ENCODE data around the gene HEATR5A. TPM values are rescaled to one million over a fixed set of nuclear protein-coding genes. Genes with fewer than 3 reads are reported as not detected.

HEATR5A gene
- total and polyA plus RNA-seq, 2 of the 13 experiments (the other 11 are each of a cell fraction or from before 2014, with no cell fraction given), result 36.4 to 105 TPM

DNA sequence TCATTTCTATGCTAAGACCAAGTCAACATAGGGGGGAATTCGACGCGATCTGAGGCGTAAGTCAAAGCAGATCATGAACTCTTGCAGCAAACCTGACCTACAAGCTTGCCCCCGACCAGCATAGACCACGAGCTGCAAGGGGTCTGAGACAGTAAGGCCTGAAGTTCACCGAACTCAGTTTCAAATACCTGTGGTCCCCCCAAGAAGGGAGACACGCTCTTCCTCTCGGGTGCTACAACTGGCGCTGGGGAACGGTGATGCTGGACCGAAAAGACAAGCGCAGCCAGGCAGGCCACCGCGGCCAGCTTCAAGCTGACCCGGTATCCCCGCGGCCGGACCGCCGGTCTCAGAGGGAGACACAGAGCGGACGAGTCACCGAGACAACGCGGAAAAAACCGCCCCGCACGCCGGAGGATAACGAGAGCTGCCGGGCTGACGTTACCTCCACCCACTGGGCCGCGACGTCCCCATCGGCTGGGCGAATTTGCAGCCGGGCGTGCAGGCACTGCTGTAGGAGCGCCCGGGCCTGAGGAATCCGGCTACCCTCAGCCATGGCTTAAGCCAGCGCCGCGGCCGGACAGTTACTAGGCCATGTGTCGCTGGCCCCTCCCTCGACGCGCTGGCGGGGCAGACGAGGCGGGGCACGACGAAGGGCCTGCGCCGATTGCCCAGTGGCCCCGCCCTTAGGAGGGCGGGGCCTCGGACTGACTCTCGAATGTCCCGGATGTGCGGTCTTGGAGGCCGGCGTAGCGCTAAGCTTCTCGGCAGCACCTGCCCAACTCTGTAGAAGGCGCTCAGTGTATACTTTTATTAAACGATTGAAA is 36.7 kb upstream of the HEATR5A start, which contains the start of gene DTD2 (continued):
- TF ChIP-seq AHR (CRISPR knock-in tag; IDR thresholded peaks at IDR 0.05) (peak; percentile 99), HNRNPK (IDR thresholded peaks at IDR 0.05; ENCODE audit: low read depth, low read length, poor library complexity, severe bottlenecking) (peak; percentile 87), TP53 (CRISPR knock-in tag; conservative IDR thresholded peaks at IDR 0.05) (peak; percentile 95), CHD4 (IDR thresholded peaks at IDR 0.05; ENCODE audit: borderline replicate concordance, low read length) (no peak; the same call in 1 of the 2 replicates), HCFC1 (IDR thresholded peaks at IDR 0.05; ENCODE audit: low read depth, low read length) (peak; percentile 41; the same call in 1 of the 2 replicates), HNF4G (IDR thresholded peaks at IDR 0.05; ENCODE audit: borderline replicate concordance, low read depth, low read length) (peak; percentile 16; the same call in 1 of the 2 replicates), HNF4G (CRISPR knock-in tag; IDR thresholded peaks at IDR 0.05; ENCODE audit: borderline replicate concordance, low read depth) (peak; percentile 97), ZNF790 (CRISPR knock-in tag; IDR thresholded peaks at IDR 0.05; ENCODE audit: borderline replicate concordance) (peak; percentile 99), KMT2B (CRISPR knock-in tag; IDR thresholded peaks at IDR 0.05) (peak; percentile 100), SETDB1 (CRISPR knock-in tag; IDR thresholded peaks at IDR 0.05; ENCODE audit: borderline replicate concordance) (no peak), ZMYM2 (CRISPR knock-in tag; IDR thresholded peaks at IDR 0.05) (peak; percentile 90), CREB1 (IDR thresholded peaks at IDR 0.05) (peak; percentile 83), CREB1 (CRISPR knock-in tag; IDR thresholded peaks at IDR 0.05) (no peak), ZNF607 (CRISPR knock-in tag; IDR thresholded peaks at IDR 0.05; ENCODE audit: borderline replicate concordance) (peak; percentile 100), KMT2A (CRISPR knock-in tag; IDR thresholded peaks at IDR 0.05) (peak; percentile 100), TAF1 (CRISPR knock-in tag; IDR thresholded peaks at IDR 0.05) (peak; percentile 100), ZNF260 (CRISPR knock-in tag; IDR thresholded peaks at IDR 0.05; ENCODE audit: borderline replicate concordance, low read depth) (peak; percentile 99), RFX3 (CRISPR knock-in tag; IDR thresholded peaks at IDR 0.05) (peak; percentile 17; the same call in 1 of the 2 replicates), MED13 (CRISPR knock-in tag; IDR thresholded peaks at IDR 0.05) (peak; percentile 95), SRSF1 (optimal IDR thresholded peaks at IDR 0.05; ENCODE audit: low read depth, low read length) (peak; percentile 90)
- TF ChIP-seq, protein P1, sequence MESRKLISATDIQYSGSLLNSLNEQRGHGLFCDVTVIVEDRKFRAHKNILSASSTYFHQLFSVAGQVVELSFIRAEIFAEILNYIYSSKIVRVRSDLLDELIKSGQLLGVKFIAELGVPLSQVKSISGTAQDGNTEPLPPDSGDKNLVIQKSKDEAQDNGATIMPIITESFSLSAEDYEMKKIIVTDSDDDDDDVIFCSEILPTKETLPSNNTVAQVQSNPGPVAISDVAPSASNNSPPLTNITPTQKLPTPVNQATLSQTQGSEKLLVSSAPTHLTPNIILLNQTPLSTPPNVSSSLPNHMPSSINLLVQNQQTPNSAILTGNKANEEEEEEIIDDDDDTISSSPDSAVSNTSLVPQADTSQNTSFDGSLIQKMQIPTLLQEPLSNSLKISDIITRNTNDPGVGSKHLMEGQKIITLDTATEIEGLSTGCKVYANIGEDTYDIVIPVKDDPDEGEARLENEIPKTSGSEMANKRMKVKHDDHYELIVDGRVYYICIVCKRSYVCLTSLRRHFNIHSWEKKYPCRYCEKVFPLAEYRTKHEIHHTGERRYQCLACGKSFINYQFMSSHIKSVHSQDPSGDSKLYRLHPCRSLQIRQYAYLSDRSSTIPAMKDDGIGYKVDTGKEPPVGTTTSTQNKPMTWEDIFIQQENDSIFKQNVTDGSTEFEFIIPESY (CRISPR knock-in tag; IDR thresholded peaks at IDR 0.05), result peak; percentile 70
- TF ChIP-seq, protein P2, sequence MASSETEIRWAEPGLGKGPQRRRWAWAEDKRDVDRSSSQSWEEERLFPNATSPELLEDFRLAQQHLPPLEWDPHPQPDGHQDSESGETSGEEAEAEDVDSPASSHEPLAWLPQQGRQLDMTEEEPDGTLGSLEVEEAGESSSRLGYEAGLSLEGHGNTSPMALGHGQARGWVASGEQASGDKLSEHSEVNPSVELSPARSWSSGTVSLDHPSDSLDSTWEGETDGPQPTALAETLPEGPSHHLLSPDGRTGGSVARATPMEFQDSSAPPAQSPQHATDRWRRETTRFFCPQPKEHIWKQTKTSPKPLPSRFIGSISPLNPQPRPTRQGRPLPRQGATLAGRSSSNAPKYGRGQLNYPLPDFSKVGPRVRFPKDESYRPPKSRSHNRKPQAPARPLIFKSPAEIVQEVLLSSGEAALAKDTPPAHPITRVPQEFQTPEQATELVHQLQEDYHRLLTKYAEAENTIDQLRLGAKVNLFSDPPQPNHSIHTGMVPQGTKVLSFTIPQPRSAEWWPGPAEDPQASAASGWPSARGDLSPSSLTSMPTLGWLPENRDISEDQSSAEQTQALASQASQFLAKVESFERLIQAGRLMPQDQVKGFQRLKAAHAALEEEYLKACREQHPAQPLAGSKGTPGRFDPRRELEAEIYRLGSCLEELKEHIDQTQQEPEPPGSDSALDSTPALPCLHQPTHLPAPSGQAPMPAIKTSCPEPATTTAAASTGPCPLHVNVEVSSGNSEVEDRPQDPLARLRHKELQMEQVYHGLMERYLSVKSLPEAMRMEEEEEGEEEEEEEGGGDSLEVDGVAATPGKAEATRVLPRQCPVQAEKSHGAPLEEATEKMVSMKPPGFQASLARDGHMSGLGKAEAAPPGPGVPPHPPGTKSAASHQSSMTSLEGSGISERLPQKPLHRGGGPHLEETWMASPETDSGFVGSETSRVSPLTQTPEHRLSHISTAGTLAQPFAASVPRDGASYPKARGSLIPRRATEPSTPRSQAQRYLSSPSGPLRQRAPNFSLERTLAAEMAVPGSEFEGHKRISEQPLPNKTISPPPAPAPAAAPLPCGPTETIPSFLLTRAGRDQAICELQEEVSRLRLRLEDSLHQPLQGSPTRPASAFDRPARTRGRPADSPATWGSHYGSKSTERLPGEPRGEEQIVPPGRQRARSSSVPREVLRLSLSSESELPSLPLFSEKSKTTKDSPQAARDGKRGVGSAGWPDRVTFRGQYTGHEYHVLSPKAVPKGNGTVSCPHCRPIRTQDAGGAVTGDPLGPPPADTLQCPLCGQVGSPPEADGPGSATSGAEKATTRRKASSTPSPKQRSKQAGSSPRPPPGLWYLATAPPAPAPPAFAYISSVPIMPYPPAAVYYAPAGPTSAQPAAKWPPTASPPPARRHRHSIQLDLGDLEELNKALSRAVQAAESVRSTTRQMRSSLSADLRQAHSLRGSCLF (CRISPR knock-in tag; IDR thresholded peaks at IDR 0.05; ENCODE audit: borderline replicate concordance), result peak; percentile 92
- TF ChIP-seq, protein P3, sequence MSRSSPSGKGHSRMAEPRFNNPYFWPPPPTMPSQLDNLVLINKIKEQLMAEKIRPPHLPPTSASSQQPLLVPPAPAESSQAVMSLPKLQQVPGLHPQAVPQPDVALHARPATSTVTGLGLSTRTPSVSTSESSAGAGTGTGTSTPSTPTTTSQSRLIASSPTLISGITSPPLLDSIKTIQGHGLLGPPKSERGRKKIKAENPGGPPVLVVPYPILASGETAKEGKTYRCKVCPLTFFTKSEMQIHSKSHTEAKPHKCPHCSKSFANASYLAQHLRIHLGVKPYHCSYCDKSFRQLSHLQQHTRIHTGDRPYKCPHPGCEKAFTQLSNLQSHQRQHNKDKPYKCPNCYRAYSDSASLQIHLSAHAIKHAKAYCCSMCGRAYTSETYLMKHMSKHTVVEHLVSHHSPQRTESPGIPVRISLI (CRISPR knock-in tag; IDR thresholded peaks at IDR 0.05; ENCODE audit: borderline replicate concordance), result peak; percentile 89
